H9 (cell line): Measurements from ENCODE around the gene KREMEN1. TPM values are rescaled to one million over a fixed set of nuclear protein-coding genes. Genes with fewer than 3 reads are reported as not detected.
A peak's percentile ranks its signal among the peaks of the same experiment; 100 is the strongest.

Experiments
- DNase-seq: peaks from one replicate; pipeline ENCODE4 v3.0.0-alpha.2; 2017
- H2AFZ ChIP-seq: one replicate; pipeline ENCODE4 v1.6.1; 2013; ENCODE audit warnings: mild to moderate bottlenecking, low read length, control low read depth, moderate library complexity
- H2AK5ac ChIP-seq: 2 replicates; pipeline ENCODE4 v1.6.1; 2013; ENCODE audit warnings: low read length, control low read depth, mixed read lengths; ENCODE audit not compliant: insufficient read length
- H2BK120ac ChIP-seq: one replicate; pipeline ENCODE4 v1.6.1; 2013; ENCODE audit warnings: low read depth, mild to moderate bottlenecking, low read length, control low read depth, inconsistent platforms; ENCODE audit not compliant: poor library complexity, severe bottlenecking
- H2BK12ac ChIP-seq: 2 replicates; pipeline ENCODE4 v1.6.1; 2013; ENCODE audit warnings: low read length, control low read depth, mixed read lengths, low read depth; ENCODE audit not compliant: insufficient read length
- H2BK15ac ChIP-seq: 2 replicates; pipeline ENCODE4 v1.6.1; 2013; ENCODE audit warnings: low read depth, low read length, control low read depth
- H2BK20ac ChIP-seq: one replicate; pipeline ENCODE4 v1.6.1; 2013; ENCODE audit warnings: low read depth, mild to moderate bottlenecking, low read length, control low read depth, inconsistent platforms; ENCODE audit not compliant: poor library complexity, severe bottlenecking
- H2BK5ac ChIP-seq: 2 replicates; pipeline ENCODE4 v1.6.1; 2013; ENCODE audit warnings: low read length, control low read depth, mixed read lengths; ENCODE audit not compliant: insufficient read length
- H3K14ac ChIP-seq: 2 replicates; pipeline ENCODE4 v1.6.1; 2013; ENCODE audit warnings: low read length, control low read depth; ENCODE audit not compliant: insufficient read depth
- H3K18ac ChIP-seq: 2 replicates; pipeline ENCODE4 v1.6.1; 2013; ENCODE audit warnings: low read depth, mild to moderate bottlenecking, mixed read lengths, low read length, control low read depth; ENCODE audit not compliant: insufficient read length
- H3K23ac ChIP-seq: 2 replicates; pipeline ENCODE4 v1.6.1; 2013; ENCODE audit warnings: low read length, control low read depth, mixed read lengths, low read depth; ENCODE audit not compliant: insufficient read length
- H3K23me2 ChIP-seq: 2 replicates; pipeline ENCODE4 v1.6.1; 2013; ENCODE audit warnings: low read depth, mild to moderate bottlenecking, mixed read lengths, low read length, control low read depth; ENCODE audit not compliant: insufficient read length, poor library complexity, severe bottlenecking
- H3K27ac ChIP-seq: 2 replicates; pipeline ENCODE4 v1.5.1; 2013; ENCODE audit warnings: low read length, control low read depth, mixed read lengths, low read depth; ENCODE audit not compliant: insufficient read length
- H3K27me3 ChIP-seq: 2 replicates; pipeline ENCODE4 v1.6.1; 2013; ENCODE audit warnings: low read length, control low read depth, inconsistent platforms; ENCODE audit not compliant: insufficient read depth
- H3K4ac ChIP-seq: 2 replicates; pipeline ENCODE4 v1.6.1; 2013; ENCODE audit warnings: low read depth, mild to moderate bottlenecking, control low read depth, inconsistent platforms, low read length, moderate library complexity
- H3K4me1 ChIP-seq: 2 replicates; pipeline ENCODE4 v1.6.1; 2013; ENCODE audit warnings: low read length, control low read depth, inconsistent platforms; ENCODE audit not compliant: insufficient read depth
- H3K4me2 ChIP-seq: 2 replicates; pipeline ENCODE4 v1.6.1; 2013; ENCODE audit warnings: low read length, control low read depth, mixed read lengths; ENCODE audit not compliant: insufficient read length, insufficient read depth
- H3K56ac ChIP-seq: 2 replicates; pipeline ENCODE4 v1.6.1; 2013; ENCODE audit warnings: low read depth, mild to moderate bottlenecking, mixed read lengths, low read length, control low read depth; ENCODE audit not compliant: insufficient read length
- H3K79me1 ChIP-seq: 2 replicates; pipeline ENCODE4 v1.6.1; 2013; ENCODE audit warnings: low read depth, mild to moderate bottlenecking, moderate library complexity, low read length, control low read depth, inconsistent platforms; ENCODE audit not compliant: insufficient read depth, poor library complexity, severe bottlenecking
- H3K79me2 ChIP-seq: 2 replicates; pipeline ENCODE4 v1.6.1; 2013; ENCODE audit warnings: low read length, control low read depth, inconsistent platforms; ENCODE audit not compliant: insufficient read depth
- H3K9ac ChIP-seq: 2 replicates; pipeline ENCODE4 v1.6.1; 2013; ENCODE audit warnings: low read length, control low read depth, mixed read lengths; ENCODE audit not compliant: insufficient read length; ENCODE audit errors: extremely low read depth
- H3K9me3 ChIP-seq: one replicate; pipeline ENCODE4 v1.6.1; 2013; ENCODE audit warnings: low read depth, low read length, inconsistent platforms; ENCODE audit not compliant: control insufficient read depth
- H3T11ph ChIP-seq: one replicate; pipeline ENCODE4 v1.6.1; 2013; ENCODE audit warnings: mild to moderate bottlenecking, low read length, control low read depth, inconsistent platforms
- H4K20me1 ChIP-seq: one replicate; pipeline ENCODE4 v1.6.1; 2013; ENCODE audit not compliant: control insufficient read depth, insufficient read length, insufficient read depth
- H4K5ac ChIP-seq: 2 replicates; pipeline ENCODE4 v1.6.1; 2013; ENCODE audit warnings: low read depth, mild to moderate bottlenecking, mixed read lengths, low read length, control low read depth; ENCODE audit not compliant: insufficient read length
- H4K8ac ChIP-seq: replicated peaks from 2 replicates; pipeline ENCODE4 v1.6.1; 2013; ENCODE audit warnings: low read length, control low read depth, mixed read lengths, low read depth; ENCODE audit not compliant: insufficient read length
- H4K91ac ChIP-seq: 2 replicates; pipeline ENCODE4 v1.6.1; 2013; ENCODE audit warnings: low read depth, mild to moderate bottlenecking, moderate library complexity, mixed read lengths, low read length, control low read depth; ENCODE audit not compliant: insufficient read length
- H3K27ac Mint-ChIP-seq, 3 experiments: 2 replicates in 2 of 3; 3 replicates in 1 of 3; pipeline ENCODE4 v1.8.0; 2020 to 2021; ENCODE audit warnings: mixed read lengths in 3 of 3, mild to moderate bottlenecking in 1 of 3, moderate library complexity in 1 of 3
- H3K27me3 Mint-ChIP-seq: 2 replicates; pipeline ENCODE4 v1.8.0; 2021; ENCODE audit warnings: low read depth, mild to moderate bottlenecking, moderate library complexity, mixed read lengths
- H3K36me3 Mint-ChIP-seq, 3 experiments: 2 replicates in 2 of 3; 3 replicates in 1 of 3; pipeline ENCODE4 v1.8.0; 2020 to 2021; ENCODE audit warnings: low read depth in 3 of 3, mixed read lengths in 3 of 3; ENCODE audit not compliant: insufficient read depth in 1 of 3
- H3K4me1 Mint-ChIP-seq, 2 experiments: 2 replicates each; pipeline ENCODE4 v1.8.0; 2020; ENCODE audit warnings: mixed read lengths in 2 of 2
- H3K4me3 Mint-ChIP-seq, 2 experiments: 2 replicates in 1 of 2; 3 replicates in 1 of 2; pipeline ENCODE4 v1.8.0; 2020 to 2021; ENCODE audit warnings: mild to moderate bottlenecking in 2 of 2, mixed read lengths in 2 of 2, moderate library complexity in 1 of 2
- H3K9me3 Mint-ChIP-seq, 2 experiments: 2 replicates in 1 of 2; 3 replicates in 1 of 2; pipeline ENCODE4 v1.8.0; 2020; ENCODE audit warnings: mild to moderate bottlenecking in 2 of 2, mixed read lengths in 2 of 2, moderate library complexity in 1 of 2
- CTCF ChIP-seq: fragments of 200-600 bp; sonication (generic); conservative IDR thresholded peaks from 3 replicates; pipeline ENCODE4 v1.8.0; 2021; ENCODE audit warnings: antibody characterized with exemption, mild to moderate bottlenecking
- WGBS: extraction: QIAGEN DNeasy Blood & Tissue Kit; methylation state at CpG from one replicate; pipeline ENCODE4 v1.1.7; 2013; ENCODE audit warnings: missing lambda C conversion rate, low lambda C conversion rate, mixed read lengths; ENCODE audit not compliant: insufficient read length; ENCODE audit errors: extremely low coverage; 5-methylcytosine and 5-hydroxymethylcytosine counted together
- total RNA-seq: library from RNA; stranded (reverse); gene quantifications from 2 replicates; pipeline ENCODE4 v1.2.1, GENCODE V29; 2021

KREMEN1 gene
- total RNA-seq, 1 experiment from 2014 or later = 2.4 TPM

- Histone ChIP-seq H3K9me3 (no peaks in the 10 kb centered on the region), H2AFZ (no peak overlapping the region), H3K79me1 (no peaks in the 10 kb centered on the region), H3K23me2 (peaks cover 4% of the 10 kb centered on the region), H4K8ac (no peak overlapping the region), H4K5ac (no peak overlapping the region), H3K23ac (no peak overlapping the region), H3K4ac (no peak overlapping the region), H2BK120ac (no peak overlapping the region), H3K27ac (no peak overlapping the region), H3K18ac (no peak overlapping the region), H3T11ph (no peak overlapping the region), H2AK5ac (no peak overlapping the region), H4K91ac (no peak overlapping the region), H3K4me1 (no peaks in the 10 kb centered on the region; the same call in 1 of the 2 replicates), H3K14ac (no peak overlapping the region), H2BK15ac (no peak overlapping the region), H3K9ac (no peak overlapping the region), H3K27me3 (no peaks in the 10 kb centered on the region), H2BK12ac (no peak overlapping the region), H3K4me2 (no peak overlapping the region), H2BK5ac (no peak overlapping the region), H3K56ac (no peak overlapping the region), H2BK20ac (no peak overlapping the region), H4K20me1 (no peaks in the 10 kb centered on the region), H3K79me2 (no peaks in the 10 kb centered on the region)
- H3K4me3 Mint-ChIP-seq = no peak overlapping the region; a peak in 1 of 5 replicates
- peaks cover 21 to 31% of the 10 kb centered on the region in 2 experiments for H3K4me1 Mint-ChIP-seq
- no peaks in the 10 kb centered on the region; a peak in 1 of 5 replicates for H3K9me3 Mint-ChIP-seq
- H3K36me3 Mint-ChIP-seq = no peaks in the 10 kb centered on the region; a peak in 1 of 7 replicates
- H3K27me3 Mint-ChIP-seq = peaks cover 22% of the 10 kb centered on the region
- WGBS = no CpG with 5 or more reads among the region's 4 CpGs
- no peak overlapping the region for H3K27ac Mint-ChIP-seq
- no peak for DNase-seq
- TF ChIP-seq CTCF = peak; percentile 35; the same call in 1 of the 3 replicates
These were observed 135.6 kb downstream of the KREMEN1 start for GRCh38 chr22:29208502-29208862.
